ENCODE data around the gene COL9A1.
"Not testable (repeated sequence)": the region's sequence is repeated elsewhere in the genome, so short reads cannot be mapped to it uniquely, and the experiment has no call there.

COL9A1 gene

DNA sequence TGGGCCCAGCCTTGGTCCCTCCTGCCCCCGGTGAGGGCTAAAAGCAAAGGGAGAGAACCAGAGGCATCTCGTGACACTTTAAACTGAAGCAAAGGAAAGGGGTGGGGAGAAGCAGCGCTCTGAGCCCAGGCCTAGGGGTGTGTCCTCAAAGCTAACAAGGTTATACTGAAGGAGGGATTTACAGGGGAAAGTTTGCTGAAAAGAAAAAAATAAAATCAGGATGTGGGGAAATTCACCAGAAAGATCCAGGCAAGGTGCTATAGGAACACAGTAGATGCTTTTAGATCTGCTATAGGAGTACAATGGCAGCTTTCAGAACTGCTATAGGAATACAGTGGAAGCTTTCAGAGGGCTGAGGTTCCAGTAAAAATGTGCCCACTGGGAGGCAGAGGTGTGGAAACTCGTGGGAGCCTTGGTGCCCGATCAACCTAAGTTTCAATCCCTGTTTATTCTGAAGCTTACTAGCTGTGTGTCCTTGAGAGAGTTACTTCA is at the start of gene COL9A1:
TSS of gene COL9A1 (minus strand) at position 51 of the 492 bp plus-strand sequence. CDS start 160 bp downstream, outside the sequence.
- DNase-seq (ENCODE audit: low read depth in 2 of 2): no peak

DNA sequence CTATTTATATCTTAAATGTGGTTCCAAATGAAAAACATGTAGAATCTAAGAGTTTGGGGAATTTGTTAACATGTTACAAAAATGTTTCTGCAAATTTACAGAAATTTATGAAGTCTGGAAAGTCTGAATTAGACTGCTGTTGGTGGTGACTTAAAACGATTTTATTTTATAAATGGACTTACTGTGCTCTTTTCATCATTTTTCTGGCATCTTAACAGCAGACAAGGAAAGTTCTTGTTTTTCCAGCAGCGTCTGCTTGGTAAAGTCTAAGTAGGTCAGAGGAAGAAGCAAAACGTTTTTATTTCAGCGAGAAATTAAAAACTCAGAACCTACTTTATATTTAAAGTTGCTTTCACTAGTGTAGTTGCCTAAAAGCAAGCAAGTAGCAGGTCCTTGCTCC is 48.6 kb upstream of the COL9A1 start:
- no peak for DNase-seq (ENCODE audit: low read depth in 2 of 2)

DNA sequence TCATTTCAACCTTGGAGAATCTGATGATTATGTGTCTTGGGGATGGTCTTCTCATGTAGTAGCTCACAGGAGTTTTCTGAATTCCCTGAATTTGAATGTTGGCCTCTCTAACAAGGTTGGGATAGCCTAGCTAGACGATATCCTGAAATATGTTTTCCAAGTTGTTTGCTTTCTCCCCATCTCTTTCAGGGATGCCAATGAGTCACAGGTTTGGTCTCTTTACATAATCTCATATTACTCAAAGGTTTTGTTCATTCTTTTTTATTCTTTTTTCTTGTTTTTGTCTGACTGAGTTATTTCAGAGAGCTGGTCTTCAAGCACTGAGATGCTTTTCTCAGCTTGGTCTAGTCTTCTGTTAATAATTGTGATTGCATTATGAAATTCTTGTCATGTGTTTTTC is 42.7 kb upstream of the COL9A1 start:
- DNase-seq (ENCODE audit: low read depth in 2 of 2): no peak

DNA sequence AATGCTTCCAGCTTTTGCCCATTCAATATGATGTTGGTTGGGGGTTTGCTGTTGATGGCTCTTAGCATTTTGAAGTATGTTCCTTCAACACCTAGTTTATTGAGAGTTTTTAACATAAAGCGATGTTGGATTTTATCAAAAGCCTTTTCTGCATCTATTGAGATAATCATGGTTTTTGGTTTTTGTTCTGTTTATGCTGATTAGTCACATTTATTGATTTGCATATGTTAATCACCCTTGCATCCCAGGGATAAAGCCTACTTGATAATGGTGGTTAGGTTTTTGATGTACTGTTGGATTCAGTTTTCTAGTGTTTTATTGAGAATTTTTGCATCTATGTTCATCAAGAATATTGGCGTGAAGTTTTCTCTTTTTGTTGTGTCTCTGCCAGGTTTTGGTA is 40.4 kb upstream of the COL9A1 start:
- DNase-seq (ENCODE audit: low read depth in 2 of 2): no peak

DNA sequence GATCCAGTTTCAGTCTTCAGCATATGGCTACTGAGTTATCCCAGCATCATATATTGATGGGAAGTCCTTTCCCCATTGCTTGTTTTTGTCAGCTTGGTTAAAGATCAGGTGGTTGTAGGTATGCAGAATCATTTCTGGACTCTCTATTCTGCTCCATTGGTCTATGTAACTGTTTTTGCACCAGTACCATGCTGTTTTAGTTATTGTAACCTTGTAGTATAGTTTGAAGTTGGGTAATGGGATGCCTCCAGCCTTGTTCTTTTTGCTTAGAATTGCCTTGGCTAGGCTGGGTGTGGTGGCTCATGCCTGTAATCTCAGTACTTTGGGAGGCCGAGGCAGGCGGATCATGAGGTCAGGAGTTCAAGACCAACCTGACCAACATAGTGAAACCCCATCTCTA is 36.9 kb upstream of the COL9A1 start:
- DNase-seq (ENCODE audit: low read depth in 2 of 2): not testable (repeated sequence)

DNA sequence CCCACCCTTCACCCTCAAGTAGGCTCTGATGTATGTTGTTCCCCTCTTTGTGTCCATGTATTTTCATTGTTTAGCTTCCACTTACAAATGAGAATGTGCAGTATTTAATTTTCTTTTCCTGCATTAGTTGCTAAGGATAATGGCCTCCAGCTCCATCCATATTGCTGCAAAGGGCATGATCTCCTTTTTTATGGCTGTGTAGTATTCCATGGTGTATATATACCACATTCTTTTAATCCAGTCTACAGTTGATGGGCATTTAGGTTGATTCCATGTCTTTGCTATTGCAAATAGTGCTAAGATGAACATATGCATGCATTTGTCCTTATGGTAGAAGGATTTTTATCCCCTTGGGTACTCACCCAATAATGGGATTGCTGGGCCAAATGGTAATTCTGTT is 35.9 kb upstream of the COL9A1 start:
- DNase-seq (ENCODE audit: low read depth in 2 of 2): no peak

DNA sequence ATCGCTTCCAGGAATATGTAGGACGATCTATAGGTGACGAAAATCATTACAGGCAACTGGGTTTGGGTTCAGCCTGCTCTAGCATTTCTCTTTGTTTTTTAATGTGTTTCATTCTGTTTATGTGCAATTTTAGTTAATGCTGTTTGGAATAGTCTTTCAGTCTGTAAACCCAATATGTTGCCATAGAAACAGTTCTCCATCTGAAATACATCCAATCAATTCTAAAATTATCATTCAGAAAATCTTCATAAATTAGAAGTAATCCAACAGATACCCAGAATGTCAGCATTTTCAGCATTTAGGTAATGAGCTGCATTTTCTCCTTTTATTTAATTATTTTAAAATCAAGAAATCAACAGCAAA is 34.8 kb upstream of the COL9A1 start:
- DNase-seq (ENCODE audit: low read depth in 2 of 2): no peak

DNA sequence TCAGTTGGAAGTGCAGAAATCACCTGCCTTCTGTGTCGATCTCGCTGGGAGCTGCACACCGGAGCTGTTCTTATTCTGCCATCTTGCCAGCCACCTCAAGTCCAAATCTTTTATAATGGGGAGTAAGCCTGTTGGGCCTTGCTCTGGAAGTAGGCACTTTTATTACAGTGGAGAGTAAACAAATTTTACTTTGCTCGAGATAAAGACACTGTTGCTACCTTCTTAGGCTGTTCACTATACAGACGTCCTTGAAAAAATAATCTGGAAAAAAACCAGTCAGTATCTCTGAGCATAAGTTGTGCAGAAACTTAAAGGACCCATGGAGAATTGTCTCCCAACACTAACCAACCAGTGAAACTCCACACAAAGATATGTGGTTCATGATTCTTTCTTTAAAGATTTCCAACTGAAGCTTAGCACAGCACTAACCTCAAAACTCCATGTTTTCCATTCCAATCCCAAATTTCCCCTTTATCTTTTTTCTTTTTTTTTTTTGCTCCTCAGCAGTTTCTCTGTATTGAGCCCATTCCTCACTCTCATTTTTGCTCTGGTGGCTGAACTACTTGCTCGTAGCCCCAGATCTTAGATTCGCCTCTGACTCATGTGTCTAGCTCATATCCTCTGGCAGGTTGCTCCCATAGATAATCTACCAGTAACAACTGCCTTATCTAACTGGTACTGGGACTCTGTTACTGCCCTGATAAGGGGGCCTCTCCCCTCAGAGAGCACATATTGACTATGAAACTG is 34.3 kb upstream of the COL9A1 start:
- no peak for DNase-seq (ENCODE audit: low read depth in 2 of 2)

DNA sequence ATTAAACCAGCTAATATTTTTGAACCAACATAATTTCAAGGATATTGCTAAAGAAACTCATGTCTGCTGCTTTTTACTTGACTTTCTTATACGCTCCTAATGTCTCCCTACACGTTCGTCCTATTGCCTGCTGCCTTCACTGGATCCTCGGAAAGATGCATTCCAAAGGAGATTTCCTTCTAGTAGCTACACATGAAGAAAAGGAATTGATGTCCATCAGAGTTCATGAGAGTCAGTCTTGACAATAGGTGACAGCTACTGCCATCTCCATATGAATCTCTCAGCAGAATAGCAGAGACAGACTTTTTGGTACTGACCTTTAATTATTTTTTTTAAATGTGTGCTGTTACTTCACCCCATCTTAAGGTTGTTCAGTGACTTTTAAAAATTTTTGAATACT is 24.2 kb upstream of the COL9A1 start:
- DNase-seq (ENCODE audit: low read depth in 2 of 2): no peak

DNA sequence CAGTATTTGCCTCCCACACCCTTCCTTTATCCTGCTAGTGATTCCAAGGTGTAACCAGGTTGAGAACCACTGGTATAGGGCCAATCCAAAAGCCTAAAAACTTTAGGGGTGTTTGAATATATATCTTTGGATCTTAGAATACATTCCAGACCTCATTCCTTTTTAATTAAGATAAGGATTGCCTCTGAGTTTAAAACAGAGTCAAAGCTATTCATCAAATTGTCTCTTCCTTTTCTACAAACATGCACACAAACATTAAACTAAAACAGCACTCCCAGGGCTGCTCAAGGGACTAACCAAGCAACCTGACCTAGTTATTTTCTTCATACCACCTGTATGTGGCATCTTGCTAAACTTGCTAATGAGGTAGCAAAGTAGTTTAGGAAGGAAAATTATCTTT is 22.1 kb upstream of the COL9A1 start:
- no peak for DNase-seq (ENCODE audit: low read depth in 2 of 2)

DNA sequence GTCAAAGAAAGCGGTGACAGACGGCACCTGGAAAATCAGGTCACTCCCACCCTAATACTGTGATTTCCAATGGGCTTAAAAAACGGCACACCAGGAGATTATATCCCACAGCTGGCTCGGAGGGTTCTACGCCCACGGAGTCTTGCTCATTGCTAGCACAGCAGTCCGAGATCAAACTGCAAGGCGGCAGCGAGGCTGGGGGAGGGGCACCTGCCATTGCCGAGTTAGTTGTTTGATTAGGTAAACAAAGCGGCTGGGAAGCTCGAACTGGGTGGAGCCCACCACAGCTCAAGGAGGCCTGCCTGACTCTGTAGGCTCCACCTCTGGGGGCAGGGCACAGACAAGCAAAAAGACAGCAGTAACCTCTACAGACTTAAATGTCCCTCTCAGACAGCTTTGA is 14.9 kb upstream of the COL9A1 start:
- not testable (repeated sequence) for DNase-seq (ENCODE audit: low read depth in 2 of 2)

DNA sequence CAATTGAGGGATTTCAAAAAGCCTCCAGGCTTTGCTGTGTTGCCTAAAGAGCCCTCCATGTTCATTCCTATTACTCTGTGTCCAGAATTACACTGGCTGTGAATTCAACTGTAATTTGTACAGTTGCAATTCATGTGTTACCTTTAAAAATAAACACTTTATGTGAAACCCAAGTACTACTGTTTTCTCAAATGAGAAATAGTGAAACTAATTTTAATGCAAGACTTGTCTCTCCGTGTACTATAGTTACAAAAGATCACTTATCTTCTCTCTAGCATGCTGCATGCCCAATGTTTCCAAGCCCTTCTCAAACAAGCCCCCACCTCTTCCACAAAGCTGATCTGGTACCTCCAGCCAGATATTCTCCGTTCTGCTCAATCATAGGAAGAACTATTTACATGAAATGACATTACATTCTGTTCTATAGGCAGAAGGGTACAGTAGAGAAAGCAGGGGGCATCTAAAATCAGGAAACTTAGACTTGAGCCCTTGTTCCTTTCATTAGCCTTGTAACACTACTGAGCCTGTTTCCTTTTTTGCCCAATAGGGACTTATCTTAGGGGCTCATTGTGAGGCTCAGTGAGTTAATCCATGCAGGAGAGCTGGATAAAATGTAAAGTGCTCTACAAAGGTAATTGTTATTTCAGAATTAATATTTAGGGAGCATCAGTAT is 12.3 kb upstream of the COL9A1 start:
- DNase-seq (ENCODE audit: low read depth in 2 of 2): no peak

DNA sequence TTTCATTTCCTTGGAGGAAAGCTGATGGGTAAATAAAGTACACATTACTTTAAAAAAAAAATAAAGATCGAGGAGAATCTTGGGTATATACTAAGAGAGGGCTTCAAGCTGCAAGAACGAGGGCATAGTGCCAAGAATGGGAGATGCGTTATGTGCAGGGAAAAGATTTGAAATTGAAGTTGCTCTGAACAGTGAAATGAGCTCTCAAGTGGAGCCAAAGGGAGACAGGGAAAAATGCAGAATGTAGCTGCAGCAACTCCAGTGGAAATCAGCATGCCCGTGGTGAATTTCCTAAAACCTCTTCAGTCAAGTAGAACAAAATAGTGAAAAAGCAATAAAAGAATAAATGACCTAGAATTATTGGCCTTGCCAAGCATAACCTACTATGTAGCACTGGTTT is 11.4 kb upstream of the COL9A1 start:
- no peak for DNase-seq (ENCODE audit: low read depth in 2 of 2)

DNA sequence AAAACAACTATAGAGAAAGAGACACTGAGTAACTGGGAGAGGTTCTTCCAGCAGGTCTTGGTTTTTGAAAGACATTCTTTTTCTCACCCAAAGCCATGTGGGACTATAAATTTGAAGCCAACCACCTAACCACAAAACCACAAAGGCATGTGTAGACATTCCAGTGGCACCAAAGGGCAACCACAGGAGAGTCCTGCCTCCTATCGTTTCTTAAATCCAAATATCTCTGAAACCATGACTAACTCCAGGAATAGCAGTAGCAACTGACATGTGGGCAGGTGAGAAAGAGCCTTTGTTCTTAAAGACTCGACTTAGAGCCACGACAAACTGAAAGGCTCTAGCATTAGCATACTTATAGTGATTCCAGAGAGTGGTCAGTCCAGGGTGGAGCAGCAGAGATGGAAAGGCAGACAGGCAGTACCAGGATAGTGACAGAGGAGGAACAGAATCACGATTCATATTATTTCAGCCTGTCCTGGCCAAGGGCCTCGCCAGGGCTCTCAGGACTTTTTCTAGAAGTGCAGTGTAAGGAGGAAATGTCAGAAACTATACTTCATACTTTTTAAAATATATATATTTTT is 9.4 kb upstream of the COL9A1 start:
- DNase-seq (ENCODE audit: low read depth in 2 of 2): no peak

DNA sequence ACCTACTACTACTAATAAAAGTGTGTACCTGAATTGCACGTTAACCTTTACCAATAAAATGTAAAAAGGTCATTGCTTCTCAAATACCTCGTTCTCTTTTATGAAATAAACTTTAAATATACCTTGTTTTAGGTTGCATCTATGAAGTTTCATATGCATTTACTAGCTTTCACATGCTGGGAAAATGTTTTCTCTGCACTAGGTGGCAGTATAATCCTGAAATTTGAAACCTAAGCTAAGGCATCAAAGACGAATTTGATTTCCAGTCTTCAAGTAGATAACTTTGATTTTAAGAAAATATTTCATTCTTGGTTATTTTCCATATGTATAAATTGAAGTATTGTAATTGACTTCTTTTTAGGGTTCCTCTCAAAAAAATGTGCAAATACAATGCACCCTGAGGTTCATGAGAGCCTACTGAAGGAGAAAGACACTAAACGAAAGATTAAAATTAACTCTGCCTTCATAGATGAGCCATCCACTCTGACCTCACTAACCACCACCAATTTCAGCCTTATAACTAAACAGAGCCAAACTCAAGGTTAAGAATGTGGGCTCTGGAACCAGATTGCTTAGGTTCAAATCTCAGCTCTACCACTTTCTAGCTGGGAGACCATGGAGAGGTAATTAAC is 7.3 kb upstream of the COL9A1 start:
- no peak for DNase-seq (ENCODE audit: low read depth in 2 of 2)

DNA sequence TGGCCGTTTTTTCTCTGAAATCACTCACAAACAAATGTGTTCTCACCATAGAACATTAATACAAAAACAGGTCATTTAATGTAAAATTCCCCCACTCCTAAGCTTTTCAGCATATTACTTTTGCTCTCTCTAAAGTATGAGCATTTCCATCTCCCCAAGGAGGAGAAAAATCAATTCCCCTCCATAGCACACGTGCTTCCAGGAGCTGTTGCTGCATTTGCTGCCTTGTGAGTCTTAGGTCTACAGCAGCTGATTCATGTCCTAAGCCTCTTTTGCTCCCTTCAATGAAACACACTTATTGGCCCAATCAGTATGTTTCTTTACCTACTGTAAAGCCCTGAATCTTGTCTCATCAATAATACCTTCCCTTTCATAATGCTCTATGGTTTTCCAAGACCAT is 6.4 kb upstream of the COL9A1 start:
- no peak for DNase-seq (ENCODE audit: low read depth in 2 of 2)

DNA sequence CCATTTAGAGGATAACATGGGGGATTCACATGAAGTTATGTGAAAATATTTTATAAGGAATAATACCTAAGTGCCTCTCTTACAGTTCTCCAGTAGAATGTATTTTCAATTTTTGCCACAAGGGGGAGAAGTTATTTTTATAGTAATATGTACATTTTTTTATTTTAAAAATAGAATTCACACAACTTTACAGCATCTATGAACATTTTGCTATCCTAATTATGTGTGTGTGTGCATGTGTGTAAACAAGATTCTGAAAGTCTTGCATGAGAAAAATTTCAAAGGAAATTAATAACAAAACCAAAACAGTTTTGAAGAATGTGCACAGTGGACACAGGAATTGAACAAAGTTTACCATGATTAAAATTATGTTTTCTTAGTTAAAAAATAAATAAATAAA is 5.3 kb upstream of the COL9A1 start:
- not testable (repeated sequence) for DNase-seq (ENCODE audit: low read depth in 2 of 2)

DNA sequence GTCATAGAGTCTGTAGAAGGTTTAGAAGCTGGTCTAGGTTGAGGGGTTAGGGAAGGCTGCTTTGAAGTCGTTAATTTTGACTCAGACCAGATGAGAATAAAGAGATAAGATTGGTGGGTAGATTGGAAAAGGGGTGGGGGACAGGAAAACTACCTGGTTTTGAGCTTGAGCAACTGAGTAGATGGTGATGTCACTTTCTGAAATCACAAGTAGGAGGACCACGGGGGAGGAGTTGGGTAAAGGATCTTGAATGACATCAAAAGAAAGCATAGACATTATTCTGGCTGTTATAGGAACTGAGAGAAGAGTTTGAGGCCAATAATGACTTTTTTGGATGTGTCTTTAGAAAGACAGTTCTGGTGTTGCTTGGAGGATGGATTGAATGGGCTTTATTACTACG is 4.1 kb upstream of the COL9A1 start:
- no peak for DNase-seq (ENCODE audit: low read depth in 2 of 2)

DNA sequence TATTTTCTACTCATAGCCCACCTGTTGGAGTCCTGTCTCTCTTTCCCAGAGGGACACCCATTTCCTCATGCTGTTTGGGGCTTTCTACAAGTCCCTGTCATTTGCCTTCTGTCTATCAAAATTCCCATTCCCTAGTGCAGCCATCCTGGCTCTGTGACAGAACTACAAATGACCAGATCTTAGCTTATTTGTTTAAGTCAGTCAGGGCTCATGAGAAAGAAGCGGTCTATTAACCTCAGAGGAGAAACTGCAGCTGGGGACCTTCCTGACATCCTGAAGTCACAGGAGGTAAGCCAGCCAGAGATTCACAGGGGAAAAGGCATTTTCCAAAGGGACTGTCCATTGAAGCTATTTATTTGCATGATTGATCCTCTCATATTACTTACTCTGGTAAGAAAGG is 1.7 kb upstream of the COL9A1 start:
- DNase-seq (ENCODE audit: low read depth in 2 of 2): no peak

DNA sequence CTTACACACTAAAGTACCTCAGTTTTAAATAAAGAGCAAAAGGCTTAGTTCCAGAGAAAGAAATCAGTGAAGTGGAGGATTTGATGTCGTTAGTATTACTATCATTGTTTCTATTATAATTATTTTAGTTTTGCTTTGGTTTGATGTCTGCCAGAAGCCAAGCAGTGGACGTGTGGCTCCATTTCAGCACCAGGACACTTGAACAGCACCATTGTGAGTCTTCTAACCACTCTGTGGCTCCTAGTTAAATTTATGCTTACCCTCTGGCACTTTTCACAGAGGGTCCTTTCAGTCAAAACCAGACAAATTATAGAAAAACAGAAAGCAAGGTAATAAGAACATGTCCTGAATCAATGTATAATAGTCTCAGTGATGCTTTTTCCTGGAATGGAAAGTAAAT is 3.4 kb downstream of the COL9A1 start:
- no peak for DNase-seq (ENCODE audit: low read depth in 2 of 2)

DNA sequence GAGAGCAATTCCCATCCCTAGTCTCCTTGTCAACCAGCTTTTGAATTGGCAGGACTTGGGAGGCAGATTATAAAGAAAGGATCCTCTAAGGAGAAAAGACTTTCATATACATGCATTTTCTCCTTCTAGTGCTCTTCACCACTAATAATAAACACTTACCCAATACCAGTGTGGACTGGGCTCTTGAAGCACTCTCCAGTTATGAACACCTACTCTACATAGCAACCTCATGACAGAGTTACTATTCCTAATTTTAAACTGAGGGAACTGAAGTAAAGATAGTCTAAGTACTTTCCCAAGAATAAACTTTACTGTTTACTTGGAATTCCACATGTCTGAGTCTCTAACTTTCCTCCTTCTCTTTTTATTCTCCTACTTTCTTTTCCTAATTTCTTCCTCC is 4.8 kb downstream of the COL9A1 start:
- DNase-seq (ENCODE audit: low read depth in 2 of 2): no peak

DNA sequence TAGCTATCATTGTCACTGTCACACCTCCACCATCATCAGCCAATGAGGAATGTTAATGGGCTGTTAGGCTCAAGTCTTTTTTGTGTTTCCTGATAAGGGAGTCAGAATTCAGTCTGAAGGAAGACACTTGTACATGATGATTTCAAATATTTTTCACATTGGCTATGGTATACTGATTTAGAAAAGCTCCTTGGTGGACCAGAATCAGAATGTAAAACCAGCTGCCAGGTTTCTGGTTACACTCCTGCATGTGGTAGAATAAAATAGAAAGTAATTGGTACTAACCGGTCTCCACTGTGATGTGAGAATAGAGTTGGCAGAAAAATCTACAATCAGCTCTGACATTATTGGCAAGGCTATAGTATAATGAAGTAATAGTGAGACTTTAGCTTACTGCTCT is 10.7 kb downstream of the COL9A1 start:
- DNase-seq (ENCODE audit: low read depth in 2 of 2): no peak

DNA sequence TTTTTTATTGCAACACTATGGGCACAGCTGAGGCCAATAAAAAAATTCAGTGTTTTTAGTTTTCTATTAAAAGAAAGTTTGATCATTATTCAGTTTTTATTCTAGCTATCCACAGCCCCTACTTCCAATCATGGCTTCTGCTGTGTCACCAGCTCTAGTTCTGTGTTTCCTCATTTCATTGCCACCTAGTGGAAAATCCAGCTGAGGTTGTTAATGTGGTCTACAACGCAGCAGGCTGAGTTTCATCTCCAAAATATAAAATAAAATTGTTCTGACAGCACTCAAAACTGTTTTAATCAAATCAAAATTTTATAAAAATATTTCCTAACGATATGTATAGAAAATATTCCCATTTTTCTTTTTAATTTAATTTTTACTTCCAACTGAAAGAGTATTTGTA is 13.6 kb downstream of the COL9A1 start:
- no peak for DNase-seq (ENCODE audit: low read depth in 2 of 2)

Data from stimulated activated CD8-positive, alpha-beta memory T cell treated with anti-CD3 and anti-CD28 coated beads, Interleukin-2, amount 100 ng/mL, for 1 hour (primary cell).